NCI-H446 treated with DMSO at 0.1 percent for 48 hours (cell line): ENCODE data around the gene HECW1.
"Not testable (repeated sequence)": the region's sequence is repeated elsewhere in the genome, so short reads cannot be mapped to it uniquely, and the experiment has no call there.

Experiments used
- DNase-seq: peaks from one replicate; lab custom pipeline; 2025; lab: John Stamatoyannopoulos, UW

Gene HECW1

GRCh38 chr7:43309706-43310022 lies 197.2 kb downstream of the HECW1 start:
- no peak for DNase-seq

GRCh38 chr7:43311052-43311451 lies 198.6 kb downstream of the HECW1 start:
- DNase-seq, result no peak

GRCh38 chr7:43311694-43312093 lies 199.2 kb downstream of the HECW1 start:
- DNase-seq, result no peak

GRCh38 chr7:43313628-43314378 lies 201.4 kb downstream of the HECW1 start:
- DNase-seq, result no peak

- DNase-seq, result no peak
Observed at GRCh38 chr7:43314379-43315158, 202.1 kb downstream of the HECW1 start.

GRCh38 chr7:43317075-43317474 lies 204.6 kb downstream of the HECW1 start:
- DNase-seq, result no peak

- no peak for DNase-seq
Observed at GRCh38 chr7:43318188-43318770, 205.8 kb downstream of the HECW1 start.

- DNase-seq, result no peak
Observed at GRCh38 chr7:43325595-43325994, 213.1 kb downstream of the HECW1 start.

- no peak for DNase-seq
Observed at GRCh38 chr7:43328336-43328735, 215.9 kb downstream of the HECW1 start.

- no peak for DNase-seq
Observed at GRCh38 chr7:43328785-43329380, 216.4 kb downstream of the HECW1 start.

- DNase-seq, result no peak
Observed at GRCh38 chr7:43332193-43332796, 219.8 kb downstream of the HECW1 start.

GRCh38 chr7:43337191-43337590 lies 224.7 kb downstream of the HECW1 start:
- DNase-seq, result no peak

GRCh38 chr7:43337811-43338210 lies 225.4 kb downstream of the HECW1 start:
- no peak for DNase-seq

- DNase-seq, result no peak
Observed at GRCh38 chr7:43341132-43341531, 228.7 kb downstream of the HECW1 start.

GRCh38 chr7:43343417-43343816 lies 231.0 kb downstream of the HECW1 start:
- not testable (repeated sequence) for DNase-seq

GRCh38 chr7:43345696-43346095 lies 233.2 kb downstream of the HECW1 start:
- not testable (repeated sequence) for DNase-seq

GRCh38 chr7:43351683-43352082 lies 239.2 kb downstream of the HECW1 start:
- DNase-seq, result no peak

- DNase-seq, result no peak
Observed at GRCh38 chr7:43353902-43354301, 241.5 kb downstream of the HECW1 start.

- no peak for DNase-seq
Observed at GRCh38 chr7:43362652-43363034, 250.2 kb downstream of the HECW1 start.

- no peak for DNase-seq
Observed at GRCh38 chr7:43363035-43363791, 250.8 kb downstream of the HECW1 start.

- DNase-seq, result no peak
Observed at GRCh38 chr7:43364391-43364790, 251.9 kb downstream of the HECW1 start.
